Activated CD4-positive, alpha-beta T cell treated with anti-CD3 and anti-CD28 coated beads for 48 hours (primary cell): ENCODE results near the gene S100A13.
"Not testable (repeated sequence)": the region's sequence is repeated elsewhere in the genome, so short reads cannot be mapped to it uniquely, and the experiment has no call there.

Experiments used
- DNase-seq: peaks from one replicate; pipeline ENCODE4 v3.0.0-alpha.2; 2020

The S100A13 gene

DNA sequence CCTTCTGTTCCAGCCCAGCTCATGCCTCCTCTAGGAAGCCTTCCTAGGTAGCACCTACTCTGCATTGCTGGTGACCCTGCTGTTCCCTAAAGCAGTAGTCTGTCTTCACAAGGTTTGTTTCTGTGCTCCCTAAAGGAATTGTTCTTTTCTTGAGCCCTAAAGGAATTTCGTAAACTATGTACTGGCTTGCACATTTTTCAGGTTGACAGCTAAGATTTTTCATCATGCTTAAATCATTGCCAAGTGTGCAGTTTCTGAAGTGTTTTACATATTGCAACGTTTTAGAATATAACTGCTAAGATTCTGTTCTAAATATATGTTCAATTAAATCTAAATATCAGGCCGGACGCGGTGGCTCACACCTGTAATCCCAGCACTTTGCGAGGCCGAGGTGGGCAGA, 27.5 kb downstream of the S100A13 start:
- DNase-seq = no peak

DNA sequence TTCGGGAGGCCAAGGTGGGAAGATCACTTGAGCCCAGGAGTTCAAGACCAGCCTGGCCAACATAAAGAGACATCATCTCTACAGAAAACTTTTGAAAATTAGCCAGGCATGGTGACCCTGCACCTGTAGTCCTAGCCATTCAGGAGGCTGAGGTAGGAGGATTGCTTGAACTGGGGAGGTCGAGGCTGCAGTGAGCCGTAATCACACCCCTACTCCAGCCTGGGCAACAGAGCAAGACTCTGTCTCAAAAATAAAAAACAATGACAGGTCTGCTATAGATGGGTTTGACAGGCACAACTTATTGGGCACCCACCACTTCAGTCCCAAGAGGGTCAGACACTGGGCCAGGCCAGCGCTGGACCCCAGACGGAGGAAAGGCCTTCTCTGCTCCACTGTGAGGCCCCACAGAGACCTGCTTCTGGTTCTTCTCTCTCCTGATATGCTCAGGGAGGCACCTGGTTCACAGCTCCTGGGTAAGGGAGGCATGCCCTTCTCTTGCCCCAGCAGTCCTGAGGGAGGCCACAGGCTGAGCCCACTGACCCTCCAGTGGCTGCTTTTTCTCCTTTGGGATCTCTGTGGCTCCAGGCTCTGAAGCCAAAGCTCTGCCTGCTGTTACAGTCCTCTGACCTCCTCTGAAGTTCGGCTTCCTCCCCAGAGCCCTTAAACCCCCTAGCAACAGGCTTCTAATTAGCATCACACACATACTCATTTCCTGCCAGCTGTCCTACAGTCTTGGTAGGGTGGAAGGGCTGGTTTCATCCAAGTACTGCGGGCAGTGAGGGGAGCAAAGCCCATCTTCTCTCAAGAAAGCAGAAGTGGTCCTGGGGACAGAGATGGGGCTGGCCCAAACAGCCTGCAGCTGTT, 28.8 kb downstream of the S100A13 start:
- peak; percentile 29 for DNase-seq

DNA sequence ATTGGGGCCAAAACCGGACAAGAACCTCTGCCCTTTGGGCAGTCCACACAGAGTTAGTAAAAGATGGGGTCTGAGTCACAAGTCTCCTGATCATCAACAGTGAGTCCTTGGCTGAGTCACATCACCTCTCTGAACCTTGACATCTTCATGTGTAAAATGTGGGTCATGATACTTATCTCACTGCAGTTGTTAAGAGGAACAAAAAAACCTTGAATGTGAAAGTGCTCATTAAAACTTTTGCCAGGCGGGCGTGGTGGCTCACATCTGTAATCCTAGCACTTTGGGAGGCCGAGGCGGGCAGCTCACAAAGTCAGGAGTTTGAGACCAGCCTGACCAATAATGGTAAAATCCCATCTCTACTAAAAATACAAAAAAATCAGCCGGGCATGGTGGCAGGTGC, 30.1 kb downstream of the S100A13 start:
- DNase-seq = peak; percentile 50

DNA sequence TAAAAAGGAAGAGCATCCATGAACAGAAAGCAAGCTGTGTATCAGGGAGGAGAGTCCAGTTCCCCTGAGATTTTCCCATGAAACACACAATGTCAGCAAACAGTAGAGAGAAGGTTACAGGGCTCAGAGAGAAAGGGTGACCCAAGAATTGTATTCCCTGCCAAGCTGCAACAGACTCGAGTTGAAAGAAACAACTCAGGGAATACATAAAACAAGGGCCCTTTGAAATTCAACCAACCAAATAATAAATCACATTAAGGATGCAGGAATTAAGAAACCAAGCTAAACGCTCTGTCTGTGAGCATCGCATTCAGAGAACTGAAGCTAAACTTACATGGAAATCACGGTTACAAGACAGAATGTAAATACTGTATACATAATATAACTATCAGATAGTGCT, 34.6 kb downstream of the S100A13 start:
- no peak for DNase-seq

DNA sequence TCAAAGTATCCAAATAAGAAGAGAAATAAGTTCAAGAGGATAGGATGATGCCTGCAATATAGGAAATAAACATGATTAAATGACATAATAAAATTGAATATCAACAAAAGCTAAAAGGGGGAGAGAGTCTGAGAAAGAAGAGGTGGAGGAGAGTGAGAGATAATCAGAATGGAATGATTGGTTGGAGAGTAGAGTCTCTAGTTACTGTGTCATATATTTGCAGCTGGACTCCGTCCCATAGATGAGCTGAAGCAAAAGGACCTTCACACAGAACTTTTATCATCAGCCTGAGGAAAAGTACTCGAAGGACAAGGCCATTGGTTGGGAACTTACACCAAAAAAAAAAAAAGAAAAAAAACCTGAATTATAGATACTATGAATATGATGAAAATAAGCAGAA, 38.8 kb downstream of the S100A13 start:
- DNase-seq = no peak

DNA sequence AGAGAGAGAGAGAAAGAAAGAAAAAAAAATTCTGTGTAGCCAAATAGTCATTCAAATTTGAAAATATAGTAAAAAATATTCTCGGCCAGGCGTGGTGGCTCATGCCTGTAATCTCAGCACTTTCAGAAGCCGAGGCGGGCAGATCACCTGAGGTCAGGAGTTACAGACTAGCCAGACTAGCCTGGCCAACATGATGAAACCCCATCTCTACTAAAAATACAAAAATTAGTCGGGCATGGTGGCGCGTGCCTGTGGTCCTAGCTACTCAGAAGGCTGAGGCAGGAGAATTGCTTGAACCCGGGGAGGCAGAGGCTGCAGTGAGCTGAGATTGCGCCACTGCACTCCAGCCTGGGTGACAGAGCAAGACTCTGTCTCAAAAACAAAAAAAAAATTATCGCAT, 39.3 kb downstream of the S100A13 start:
- DNase-seq = not testable (repeated sequence)

DNA sequence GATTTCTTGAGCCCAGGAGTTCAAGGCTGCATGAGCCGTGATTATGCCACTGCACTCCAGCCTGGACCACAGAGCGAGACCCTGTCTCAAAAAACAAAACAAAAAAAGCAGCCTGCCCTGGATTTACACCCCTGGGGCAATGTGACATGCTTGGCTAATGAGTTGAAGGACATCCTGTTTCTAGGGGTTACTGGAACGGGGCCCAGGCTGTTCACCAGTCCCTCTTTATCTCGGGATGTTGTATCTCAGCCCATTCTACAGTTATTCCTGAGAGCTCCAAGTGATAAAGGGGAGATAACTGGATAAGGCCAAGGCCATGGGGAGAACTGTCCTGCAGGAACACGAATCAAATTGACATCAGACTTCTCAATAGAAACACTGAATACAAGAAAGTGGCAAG, 40.0 kb downstream of the S100A13 start:
- no peak for DNase-seq

DNA sequence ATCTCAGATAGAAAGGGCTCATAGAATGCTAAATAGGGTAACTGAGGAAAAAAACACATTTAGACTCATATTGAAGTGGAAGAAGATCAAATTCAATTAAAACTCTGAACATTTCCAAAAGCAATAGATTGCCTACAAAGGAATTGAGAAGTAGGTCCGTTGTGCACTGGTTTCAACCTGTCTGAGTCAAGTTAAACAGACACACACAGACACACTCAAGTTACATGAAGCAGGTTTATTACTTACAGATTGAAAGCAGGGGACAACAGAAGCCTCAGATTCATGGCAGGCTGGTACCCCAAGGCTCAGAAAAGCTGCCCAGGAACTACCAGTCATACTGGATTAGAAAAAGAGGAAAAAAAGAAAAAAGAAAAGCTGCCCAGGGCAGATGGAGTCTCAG, 41.0 kb downstream of the S100A13 start:
- DNase-seq = no peak

DNA sequence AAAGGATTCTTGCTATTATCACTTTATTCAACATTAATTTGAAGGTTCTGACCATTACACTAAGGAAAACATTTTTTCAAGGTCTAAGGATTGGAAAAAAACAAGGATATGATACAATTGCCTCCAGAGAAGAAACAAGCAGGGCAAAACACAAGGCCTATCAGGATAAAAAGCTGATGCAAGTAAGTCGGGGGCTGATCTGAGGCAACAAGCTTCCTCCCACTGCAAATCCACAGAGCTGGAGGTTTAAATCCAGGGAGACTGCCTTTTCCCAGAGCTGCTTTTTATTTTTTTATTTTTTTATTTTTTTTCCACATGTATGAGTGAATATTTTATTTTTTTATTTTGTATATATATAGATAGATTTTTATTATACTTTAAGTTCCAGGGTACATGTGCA, 42.3 kb downstream of the S100A13 start:
- DNase-seq = no peak

DNA sequence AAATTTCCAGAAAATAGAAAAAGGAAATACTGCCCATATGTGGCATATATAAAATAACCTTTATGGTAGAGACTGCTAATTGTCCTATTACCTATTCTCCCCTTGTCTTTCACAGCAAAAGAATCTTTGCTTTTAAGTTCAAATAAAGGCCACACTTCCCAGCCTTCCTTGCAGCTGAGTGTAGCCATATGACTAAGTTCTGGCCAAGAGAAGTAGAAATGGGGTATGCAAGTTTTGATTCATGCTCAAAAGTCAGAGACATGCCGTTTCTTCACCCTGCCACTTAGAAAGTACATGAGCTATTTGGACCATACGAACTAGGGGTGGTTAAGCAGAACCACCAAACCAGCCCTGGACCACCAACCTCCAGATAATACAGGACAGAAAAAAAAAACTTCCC, 43.3 kb downstream of the S100A13 start:
- no peak for DNase-seq

DNA sequence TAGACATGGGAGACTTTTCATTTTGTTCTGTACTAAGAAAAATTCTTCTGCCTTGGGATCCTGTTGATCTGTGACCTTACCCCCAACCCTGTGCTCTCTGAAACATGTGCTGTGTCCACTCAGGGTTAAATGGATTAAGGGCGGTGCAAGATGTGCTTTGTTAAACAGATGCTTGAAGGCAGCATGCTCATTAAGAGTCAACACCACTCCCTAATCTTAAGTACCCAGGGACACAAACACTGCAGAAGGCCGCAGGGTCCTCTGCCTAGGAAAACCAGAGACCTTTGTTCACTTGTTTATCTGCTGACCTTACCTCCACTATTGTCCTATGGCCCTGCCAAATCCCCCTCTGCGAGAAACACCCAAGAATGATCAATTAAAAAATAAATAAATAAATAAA, 43.8 kb downstream of the S100A13 start:
- not testable (repeated sequence) for DNase-seq

DNA sequence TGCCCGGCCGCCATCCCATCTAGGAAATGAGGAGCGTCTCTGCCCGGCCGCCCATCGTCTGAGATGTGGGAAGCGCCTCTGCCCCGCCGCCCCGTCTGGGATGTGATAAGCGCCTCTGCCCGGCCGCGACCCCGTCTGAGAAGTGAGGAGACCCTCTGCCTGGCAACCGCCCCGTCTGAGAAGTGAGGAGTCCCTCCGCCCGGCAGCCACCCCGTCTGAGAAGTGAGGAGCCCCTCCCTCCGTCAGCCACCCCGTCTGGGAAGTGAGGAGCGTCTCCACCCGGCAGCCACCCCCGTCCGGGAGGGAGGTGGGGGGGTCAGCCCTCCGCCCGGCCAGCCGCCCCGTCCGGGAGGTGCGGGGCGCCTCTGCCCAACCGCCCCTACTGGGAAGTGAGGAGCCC, 44.5 kb downstream of the S100A13 start:
- DNase-seq = not testable (repeated sequence)

DNA sequence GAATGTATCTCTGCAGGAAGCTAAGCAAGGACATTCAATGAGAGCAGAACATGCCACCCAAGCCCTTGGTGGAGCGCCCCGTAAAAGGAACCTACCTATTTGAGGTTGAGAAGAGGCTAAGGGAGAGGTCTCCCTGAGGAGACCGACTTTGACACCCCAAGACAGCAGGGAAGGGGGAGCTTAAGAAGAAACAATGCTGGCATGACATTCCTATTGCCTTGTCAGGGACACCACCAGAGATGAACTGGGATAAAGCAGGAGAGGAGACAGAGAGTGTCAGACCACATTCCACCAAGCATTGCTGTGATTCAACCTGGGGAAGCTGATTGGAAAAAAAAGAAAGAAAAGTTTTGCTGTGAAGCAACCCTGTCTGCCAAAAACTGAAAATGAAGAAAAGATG, 48.4 kb downstream of the S100A13 start:
- no peak for DNase-seq

DNA sequence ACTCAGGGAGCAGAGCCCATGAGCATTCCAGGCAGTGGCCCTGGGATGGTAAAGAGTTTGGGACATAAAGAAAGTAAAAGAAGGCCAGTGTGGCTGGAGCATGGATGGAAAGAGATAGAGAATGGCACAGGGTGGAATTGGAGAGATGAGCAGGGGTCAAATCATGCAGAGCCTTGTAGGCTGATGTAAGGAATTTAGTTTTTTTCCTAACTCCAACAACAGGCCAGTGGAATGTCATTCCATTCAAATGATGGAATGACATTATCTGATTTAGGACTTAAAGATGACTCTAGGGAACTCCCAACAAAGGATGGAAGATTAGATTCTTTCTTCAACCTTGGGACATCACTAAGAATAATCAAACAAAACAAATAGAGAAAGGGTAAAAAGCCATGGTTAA, 48.8 kb downstream of the S100A13 start:
- DNase-seq = no peak

DNA sequence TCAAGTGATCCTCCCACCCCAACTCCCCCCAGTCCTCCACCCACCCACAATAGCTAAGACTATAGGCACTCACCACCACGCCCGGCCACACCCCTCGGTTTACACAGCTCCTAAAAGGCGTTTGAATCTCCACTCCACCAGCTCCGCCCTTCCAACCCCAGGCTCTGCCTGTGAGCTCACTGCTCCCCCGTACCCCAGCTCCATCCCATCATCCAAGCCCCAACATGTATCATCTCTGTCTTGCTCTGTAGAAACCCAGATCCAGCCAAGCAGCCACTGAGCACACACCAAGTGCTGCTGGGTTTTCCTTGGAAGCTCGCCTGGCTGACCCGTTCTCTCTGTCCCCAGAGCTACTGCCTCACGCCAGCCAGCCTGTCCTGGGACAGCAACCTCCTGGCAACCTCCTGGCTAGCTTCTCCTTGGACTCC, 49.7 kb downstream of the S100A13 start:
- no peak for DNase-seq

DNA sequence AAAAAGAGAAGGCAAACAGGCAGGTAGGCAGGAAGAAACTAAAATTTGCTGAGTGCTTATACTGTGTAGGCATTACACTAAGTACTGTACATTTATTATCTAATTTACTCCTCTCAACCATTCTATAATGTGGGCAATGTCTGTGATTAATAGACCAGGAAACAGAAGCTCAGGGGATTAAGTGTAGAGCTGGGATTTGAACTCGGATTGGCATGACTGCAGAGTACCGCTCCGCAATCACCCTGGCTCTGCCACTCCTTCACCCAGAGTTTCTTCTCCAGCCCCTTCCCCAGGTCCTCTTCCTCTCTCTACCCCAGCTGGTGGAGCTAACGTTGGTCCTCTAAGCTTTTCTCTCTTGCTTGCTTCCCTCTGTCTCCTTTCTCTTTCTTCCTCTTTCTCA, 50.2 kb downstream of the S100A13 start:
- no peak for DNase-seq

DNA sequence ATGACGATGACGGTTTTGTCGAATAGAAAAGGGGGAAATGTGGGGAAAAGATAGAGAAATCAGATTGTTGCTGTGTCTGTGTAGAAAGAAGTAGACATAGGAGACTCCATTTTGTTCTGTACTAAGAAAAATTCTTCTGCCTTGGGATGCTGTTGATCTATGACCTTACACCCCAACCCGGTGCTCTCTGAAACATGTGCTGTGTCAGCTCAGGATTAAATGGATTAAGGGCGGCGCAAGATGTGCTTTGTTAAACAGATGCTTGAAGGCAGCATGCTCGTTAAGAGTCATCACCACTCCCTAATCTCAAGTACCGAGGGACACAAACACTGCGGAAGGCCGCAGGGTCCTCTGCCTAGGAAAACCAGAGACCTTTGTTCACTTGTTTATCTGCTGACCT, 51.8 kb downstream of the S100A13 start:
- not testable (repeated sequence) for DNase-seq

DNA sequence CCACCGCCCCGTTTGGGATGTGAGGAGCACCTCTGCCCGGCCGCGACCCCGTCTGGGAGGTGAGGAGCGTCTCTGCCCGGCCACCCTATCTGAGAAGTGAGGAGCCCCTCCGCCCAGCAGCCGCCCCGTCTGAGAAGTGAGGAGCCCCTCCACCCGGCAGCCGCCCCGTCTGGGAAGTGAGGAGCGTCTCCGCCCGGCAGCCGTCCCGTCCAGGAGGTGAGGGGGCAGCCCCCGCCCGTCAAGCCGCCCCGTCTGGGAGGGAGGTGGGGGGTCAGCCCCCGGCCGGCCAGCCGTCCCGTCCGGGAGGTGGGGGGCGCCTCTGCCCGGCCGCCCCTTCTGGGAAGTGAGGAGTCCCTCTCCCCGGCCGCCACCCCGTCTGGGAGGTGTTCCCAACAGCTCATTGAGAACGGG, 52.2 kb downstream of the S100A13 start:
- not testable (repeated sequence) for DNase-seq

DNA sequence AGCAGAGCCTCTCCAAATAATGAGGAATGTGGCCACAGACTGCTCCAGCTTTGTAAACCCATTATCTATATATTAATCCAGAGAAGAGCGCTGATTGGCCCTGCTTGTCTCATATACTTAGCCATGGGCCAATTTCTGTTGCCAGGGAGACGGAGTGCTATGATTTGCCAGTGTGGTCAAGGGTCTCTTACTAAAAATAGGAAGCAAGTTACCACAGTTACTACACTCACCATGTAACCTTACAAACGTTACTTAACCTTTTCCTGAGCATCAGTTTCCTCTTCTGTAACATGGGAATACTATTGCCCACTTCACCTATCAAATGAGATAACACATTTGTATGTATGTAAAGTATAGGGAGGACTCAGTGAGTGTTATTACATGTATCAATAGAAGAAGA, 54.0 kb downstream of the S100A13 start:
- DNase-seq = no peak

DNA sequence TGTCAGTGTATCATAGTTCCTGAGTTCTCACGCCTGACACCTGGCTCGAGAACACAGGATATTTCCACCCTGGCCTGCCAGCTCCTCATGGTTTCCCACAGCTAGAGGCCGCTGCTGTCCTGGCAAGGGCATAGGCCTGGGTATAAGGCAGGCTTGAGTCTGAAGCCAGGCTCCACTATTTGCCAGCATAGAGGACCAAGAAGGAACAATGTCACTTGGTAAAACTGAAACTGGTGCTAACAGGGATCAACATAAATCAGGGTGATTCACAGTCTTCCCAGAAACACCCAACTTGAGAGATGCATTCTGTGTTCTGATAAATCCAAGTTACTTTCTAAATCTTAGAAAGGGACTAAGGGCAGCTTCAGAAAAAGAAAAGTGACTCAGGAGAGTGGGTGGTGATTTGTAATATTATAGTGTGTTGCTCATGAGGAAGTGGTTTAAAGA, 54.7 kb downstream of the S100A13 start:
- DNase-seq = peak; percentile 79

DNA sequence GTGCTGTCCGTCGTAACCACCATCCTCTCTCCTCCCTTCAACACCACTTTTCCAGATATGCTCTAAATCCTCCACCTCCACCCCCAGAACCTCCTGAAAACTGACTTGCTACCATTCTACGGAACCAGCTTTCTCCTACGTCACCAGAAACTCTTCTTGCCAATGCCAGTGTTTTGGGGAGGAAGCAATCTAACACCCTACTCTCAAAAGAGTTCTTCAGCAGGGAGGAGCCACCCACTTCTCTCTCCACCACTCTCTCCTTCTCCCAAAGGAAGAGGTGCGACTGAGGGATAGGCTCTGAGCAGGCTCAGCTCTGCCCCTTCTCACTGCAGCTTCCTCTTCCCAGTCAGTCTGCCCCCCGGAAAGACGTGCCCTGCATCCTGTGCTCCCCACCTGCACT, 55.6 kb downstream of the S100A13 start:
- DNase-seq = no peak

DNA sequence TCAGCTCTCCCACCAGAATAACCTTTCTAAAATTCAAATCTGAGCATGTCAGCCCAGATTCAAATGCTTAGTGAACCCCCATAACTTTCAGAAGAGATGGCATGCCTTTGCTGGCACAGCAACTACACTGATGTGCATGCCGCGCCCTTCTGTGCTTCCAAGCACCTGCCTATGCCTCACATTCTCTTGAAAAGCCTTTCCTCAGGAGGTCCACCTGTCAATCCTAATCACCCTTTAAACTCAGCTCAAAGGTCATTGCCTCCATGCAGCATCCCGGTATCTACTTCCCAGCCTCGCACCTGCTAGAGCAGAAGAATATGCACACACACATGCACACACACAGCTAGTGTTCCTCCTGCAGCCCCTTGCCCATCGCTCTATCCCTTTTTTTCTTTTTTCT, 56.4 kb downstream of the S100A13 start:
- no peak for DNase-seq

DNA sequence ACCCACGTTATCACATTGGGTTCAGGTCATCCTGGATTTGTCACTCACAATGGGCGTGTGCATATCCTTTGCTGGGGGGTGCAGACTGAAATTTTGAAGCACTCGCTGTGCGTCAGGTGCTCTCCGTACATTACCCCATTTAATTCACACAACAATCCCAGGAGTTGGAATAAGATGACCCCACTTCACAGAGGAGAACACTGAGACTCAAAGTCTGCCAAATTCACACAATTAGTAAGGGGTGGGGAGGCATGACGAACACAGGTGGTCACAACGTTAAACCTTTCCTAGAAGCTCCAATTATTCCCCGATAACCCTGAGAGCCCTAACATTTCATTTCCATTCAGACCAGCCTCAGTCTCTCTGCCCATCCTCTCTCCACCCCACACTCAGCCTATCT, 57.8 kb downstream of the S100A13 start:
- DNase-seq = no peak
